HFF-Myc (cell line): ENCODE data around the gene SLC22A1.

Experiments used
- DNase-seq: peaks from one replicate; pipeline ENCODE4 v3.0.0-alpha.2; 2011; ENCODE audit warnings: low read depth; ENCODE audit errors: extremely low read depth
- H3K4me3 ChIP-seq: replicated peaks from 2 replicates; pipeline ENCODE4 v1.5.1; 2011; ENCODE audit warnings: low read depth, mild to moderate bottlenecking, control low read depth, low read length
- CTCF ChIP-seq: IDR thresholded peaks from 2 replicates; pipeline ENCODE4 v1.5.1; 2012; ENCODE audit warnings: mild to moderate bottlenecking, low read depth, low read length, control low read depth; ENCODE audit errors: missing control alignments

Gene SLC22A1

GRCh38 chr6:160194808-160195207, 73.2 kb downstream of the SLC22A1 start:
- no peak overlapping the region for H3K4me3 ChIP-seq
- no peak for DNase-seq
- no peak for TF ChIP-seq CTCF

- no peak for DNase-seq
- H3K4me3 ChIP-seq: no peak overlapping the region
- no peak for TF ChIP-seq CTCF
Measured at GRCh38 chr6:160197662-160198061, 76.0 kb downstream of the SLC22A1 start.

- TF ChIP-seq CTCF: no peak
- no peak for DNase-seq
- H3K4me3 ChIP-seq: no peak overlapping the region
Measured at GRCh38 chr6:160198606-160199211, 77.1 kb downstream of the SLC22A1 start.

- no peak overlapping the region for H3K4me3 ChIP-seq
- no peak for DNase-seq
- no peak for TF ChIP-seq CTCF
Measured at GRCh38 chr6:160201061-160201460, 79.4 kb downstream of the SLC22A1 start.

- no peak overlapping the region for H3K4me3 ChIP-seq
- no peak for DNase-seq
- TF ChIP-seq CTCF: no peak
Measured at GRCh38 chr6:160202411-160202810, 80.8 kb downstream of the SLC22A1 start.

- TF ChIP-seq CTCF: no peak
- DNase-seq: no peak
- no peak overlapping the region for H3K4me3 ChIP-seq
Measured at GRCh38 chr6:160203076-160203475, 81.5 kb downstream of the SLC22A1 start.

GRCh38 chr6:160203522-160203921, 81.9 kb downstream of the SLC22A1 start:
- no peak for DNase-seq
- TF ChIP-seq CTCF: no peak
- no peak overlapping the region for H3K4me3 ChIP-seq
